ENCODE results near the gene BRWD1.

- TF ChIP-seq CTCF (IDR thresholded peaks at IDR 0.05): no peak
- TF ChIP-seq POLR2AphosphoS5 (IDR thresholded peaks at IDR 0.05): peak; percentile 78 to 96 (median 92)
- peak; percentile 60 to 61 for TF ChIP-seq POLR2A (IDR thresholded peaks at IDR 0.05)
- no peak for TF ChIP-seq EP300 (IDR thresholded peaks at IDR 0.05)
Measured at GRCh38 chr21:39183272-39184049, 130.0 kb downstream of the BRWD1 start, which contains the start of gene PSMG1.

All from sigmoid colon (tissue), 4 donors.